Endothelial cell of umbilical vein (primary cell): ENCODE measurements around the gene CEMP1. TPM values are rescaled to one million over a fixed set of nuclear protein-coding genes. Genes with fewer than 3 reads are reported as not detected.
A peak's percentile ranks its signal among the peaks of the same experiment; 100 is the strongest.

ENCODE experiments used
- BruUV-seq: library from RNA; stranded (reverse); fragments of 400-500 nt; replicated peaks from 2 replicates; lab custom pipeline; 2021; lab: Mats Ljungman, UMichigan
- CTCF ChIA-PET: fragments of 300-600, 350-600 bp; sonication (Branson Sonifier 250); formaldehyde crosslinking; loops from one replicate; lab custom pipeline; 2021; ENCODE audit warnings: antibody characterized with exemption, inconsistent platforms; lab: Charles Lee
- POLR2A ChIA-PET: fragments of 300-600, 350-600 bp; sonication (Branson Sonifier 250); formaldehyde crosslinking; loops from one replicate; lab custom pipeline; 2021; ENCODE audit warnings: antibody characterized with exemption, inconsistent platforms; lab: Charles Lee
- DNase-seq: peaks from one replicate; pipeline ENCODE4 v3.0.0-alpha.2; 2011; ENCODE audit warnings: low read depth, low spot score
- FAIRE-seq: peaks from 2 replicates; lab custom pipeline; 2011; peaks lifted over from hg19 to GRCh38; lab: Jason Lieb, UNC
- H2AFZ ChIP-seq: 2 replicates; pipeline ENCODE4 v1.6.0; 2012; ENCODE audit warnings: low read depth, low read length, control low read depth, inconsistent platforms
- H3K27ac ChIP-seq: 2 replicates; pipeline ENCODE4 v1.5.1; 2011; ENCODE audit warnings: low read depth, mild to moderate bottlenecking, control low read depth, low read length, moderate library complexity; ENCODE audit not compliant: insufficient read depth
- H3K27me3 ChIP-seq, 2 experiments: 2 replicates each; pipeline versions ENCODE4 v1.6.0 to v1.6.1; 2011; ENCODE audit warnings: low read length in 2 of 2, mixed read lengths in 1 of 2; ENCODE audit not compliant: control insufficient read depth in 2 of 2, insufficient read depth in 2 of 2
- H3K36me3 ChIP-seq, 2 experiments: 2 replicates in 1 of 2; 3 replicates in 1 of 2; pipeline ENCODE4 v1.5.1; 2011; ENCODE audit warnings: low read length in 2 of 2, mild to moderate bottlenecking in 1 of 2, moderate library complexity in 1 of 2; ENCODE audit not compliant: control insufficient read depth in 2 of 2, insufficient read depth in 2 of 2; ENCODE audit errors: extremely low read depth in 1 of 2
- H3K4me1 ChIP-seq: 3 replicates; pipeline ENCODE4 v1.5.1; 2011; ENCODE audit warnings: mild to moderate bottlenecking, low read length; ENCODE audit not compliant: control insufficient read depth, insufficient read depth; ENCODE audit errors: extremely low read depth
- H3K4me2 ChIP-seq: 2 replicates; pipeline ENCODE4 v1.6.1; 2011; ENCODE audit warnings: low read length, control low read depth, mixed read lengths; ENCODE audit not compliant: insufficient read depth
- H3K4me3 ChIP-seq, 3 experiments: fragments of 200-600 bp in 1 of 3; sonication (generic), shearing (Covaris generic) in 1 of 3; replicated peaks in 1 of 3; 2 replicates each; pipeline ENCODE4 v1.5.1; 2011 to 2016; ENCODE audit warnings: control low read depth in 3 of 3, low read length in 3 of 3, mild to moderate bottlenecking in 2 of 3, inconsistent platforms in 1 of 3, low read depth in 1 of 3, moderate library complexity in 1 of 3; ENCODE audit not compliant: insufficient read depth in 1 of 3
- H3K79me2 ChIP-seq: 2 replicates; pipeline ENCODE4 v1.6.0; 2012; ENCODE audit warnings: low read length, inconsistent platforms; ENCODE audit not compliant: control insufficient read depth, insufficient read depth
- H3K9ac ChIP-seq: replicated peaks from 2 replicates; pipeline ENCODE3; 2011; ENCODE audit warnings: low read length, control low read depth; ENCODE audit not compliant: insufficient read depth; ENCODE audit errors: extremely low read depth
- H3K9me1 ChIP-seq: replicated peaks from 3 replicates; pipeline ENCODE4 v1.6.0; 2011; ENCODE audit warnings: mild to moderate bottlenecking, low read length; ENCODE audit not compliant: control insufficient read depth, insufficient read depth; ENCODE audit errors: extremely low read depth
- H3K9me3 ChIP-seq: replicated peaks from 2 replicates; pipeline ENCODE4 v1.5.1; 2012; ENCODE audit warnings: low read length, inconsistent platforms; ENCODE audit not compliant: control insufficient read depth, insufficient read depth
- H4K20me1 ChIP-seq: replicated peaks from 2 replicates; pipeline ENCODE3; 2011; ENCODE audit warnings: mild to moderate bottlenecking, low read length; ENCODE audit not compliant: control insufficient read depth, insufficient read depth; ENCODE audit errors: extremely low read depth
- EZH2 ChIP-seq: IDR thresholded peaks from 2 replicates; pipeline ENCODE4 v1.6.1; 2012; ENCODE audit warnings: borderline replicate concordance, low read depth, mild to moderate bottlenecking, moderate library complexity, low read length, inconsistent platforms; ENCODE audit not compliant: severe bottlenecking
- FOS ChIP-seq: IDR thresholded peaks from 2 replicates; pipeline ENCODE4 v1.6.1; 2011; ENCODE audit warnings: mild to moderate bottlenecking, low read length, moderate library complexity, borderline replicate concordance; ENCODE audit not compliant: insufficient read depth
- GATA2 ChIP-seq: IDR thresholded peaks from 2 replicates; pipeline ENCODE4 v1.7.0; 2011; ENCODE audit warnings: low read depth, mild to moderate bottlenecking, moderate library complexity, mixed read lengths, low read length; ENCODE audit not compliant: insufficient read length, insufficient read depth
- JUN ChIP-seq: IDR thresholded peaks from 2 replicates; pipeline ENCODE4 v1.6.1; 2011; ENCODE audit warnings: borderline replicate concordance, low read depth; ENCODE audit not compliant: insufficient read length, insufficient read depth
- MYC ChIP-seq: IDR thresholded peaks from one replicate; pipeline ENCODE4 v1.6.1; 2011; ENCODE audit warnings: mild to moderate bottlenecking, low read depth, low read length
- POLR2A ChIP-seq: IDR thresholded peaks from 2 replicates; pipeline ENCODE4 v1.6.1; 2012; ENCODE audit warnings: low read depth, mild to moderate bottlenecking, control low read depth, low read length
- POLR2AphosphoS5 ChIP-seq: IDR thresholded peaks from 2 replicates; pipeline ENCODE4 v1.6.1; 2012; ENCODE audit warnings: low read depth, mild to moderate bottlenecking, control low read depth, low read length, moderate library complexity; ENCODE audit not compliant: insufficient read depth
- dilution Hi-C: fragments of 300-500 bp; cut with MboI; formaldehyde crosslinking; loops from one replicate; pipeline ENCODE4 v1.15.0; 2019; ENCODE audit warnings: low sequenced_read_pairs; ENCODE audit not compliant: extremely low pct_ligation_motif_present
- intact Hi-C: fragments of 100-400 bp; cut with micrococcal nuclease; formaldehyde crosslinking; loops from one replicate; pipeline ENCODE4 v1.10.0; 2022
- microRNA counts: library from miRNA; unstranded; fragments of <30 nt; microRNA quantifications from one replicate; lab custom pipeline; 2016
- microRNA-seq: library from miRNA; unstranded; fragments of <30 nt; microRNA quantifications from one replicate; pipeline ENCODE4 v1.2.0, GENCODE V29; 2021; ENCODE audit warnings: borderline number of aligned reads, borderline replicate concordance
- polyA plus RNA-seq, 4 experiments: library from polyadenylated mRNA; depleted of rRNA in 3 of 4; stranded (reverse) in 3 of 4; unstranded in 1 of 4; fragments of >200 nt; gene quantifications; 2 replicates each; pipeline versions ENCODE4 v1.2.1 to v1.2.3, GENCODE V29; 2011 to 2012; ENCODE audit warnings: missing spikeins in 1 of 4
- small RNA-seq: library from RNA; depleted of rRNA; stranded (forward); fragments of <200 nt; gene quantifications from one replicate; pipeline ENCODE3, GENCODE V24; 2012; ENCODE audit warnings: low replicate concordance, low read depth; ENCODE audit not compliant: insufficient read depth, insufficient read length
- total RNA-seq: library from RNA; stranded (reverse); gene quantifications from 2 replicates; pipeline ENCODE4 v1.2.3, GENCODE V29; 2021
- TF ChIP-seq, protein P1 (sequence below): IDR thresholded peaks from 2 replicates; pipeline ENCODE4 v1.6.1; 2011; ENCODE audit not compliant: insufficient read depth, insufficient read length
- TF ChIP-seq, protein P2 (sequence below), 2 donors: IDR thresholded peaks; 1 replicate in 1 of 2; 2 replicates in 1 of 2; pipeline ENCODE4 v1.5.1; 2011; ENCODE audit warnings: low read length in 2 of 2, mild to moderate bottlenecking in 2 of 2, moderate library complexity in 2 of 2, control low read depth in 1 of 2, inconsistent platforms in 1 of 2, low read depth in 1 of 2; ENCODE audit not compliant: insufficient read depth in 1 of 2; ENCODE audit errors: extremely low read depth in 1 of 2

The CEMP1 gene
- total and polyA plus RNA-seq, 2 donors (not counting 3 experiments of a cell fraction or from before 2014, with no cell fraction given): not detected

DNA sequence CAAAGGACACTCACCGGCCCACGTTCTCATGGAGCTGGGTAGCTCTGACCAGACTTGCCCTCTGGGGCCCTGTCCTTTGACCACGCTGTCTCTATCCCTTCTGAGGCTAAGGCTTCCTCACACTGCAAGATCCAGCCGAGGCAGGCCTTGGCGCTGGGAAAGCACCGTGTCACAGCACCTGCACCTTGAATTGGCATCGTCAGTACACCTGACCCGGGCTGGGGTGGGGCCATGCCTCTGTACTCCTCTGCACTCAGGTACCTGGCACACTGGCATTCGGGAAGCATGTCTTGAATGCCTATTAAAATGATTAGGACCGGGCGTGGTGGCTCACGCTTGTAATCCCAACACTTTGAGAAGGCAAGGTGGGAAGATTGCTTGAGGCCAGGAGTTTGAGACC lies 50.3 kb downstream of the CEMP1 start:
- no peak overlapping the region for H3K4me3 ChIP-seq
- no peaks in the 10 kb centered on the region for H3K27me3 ChIP-seq
- H4K20me1 ChIP-seq: no peaks in the 10 kb centered on the region
- no peaks in the 10 kb centered on the region for H3K9me3 ChIP-seq
- POLR2A ChIA-PET: no interaction called here
- no peak overlapping the region for H3K4me2 ChIP-seq
- H2AFZ ChIP-seq: no peak overlapping the region
- peaks cover 1% of the 10 kb centered on the region for H3K4me1 ChIP-seq
- no peak overlapping the region for H3K9ac ChIP-seq
- DNase-seq (no peak), FAIRE-seq (no peak)
- no peak overlapping the region for H3K27ac ChIP-seq
- CTCF ChIA-PET: interaction anchor here (0.6 kb wide), 1 partner anchor 454 kb away, joined by 4 read pairs; the partner anchor contains the start of gene NHERF2
- H3K79me2 ChIP-seq: peaks cover 5% of the 10 kb centered on the region
- H3K9me1 ChIP-seq: no peaks in the 10 kb centered on the region
- intact Hi-C loops (no loop called here), dilution Hi-C loops (no loop called here)
- BruUV-seq: no TSS peak
- TF ChIP-seq MYC (no peak), GATA2 (no peak), EZH2 (no peak), POLR2AphosphoS5 (no peak), JUN (no peak), POLR2A (no peak), FOS (no peak)
- TF ChIP-seq, protein P1, sequence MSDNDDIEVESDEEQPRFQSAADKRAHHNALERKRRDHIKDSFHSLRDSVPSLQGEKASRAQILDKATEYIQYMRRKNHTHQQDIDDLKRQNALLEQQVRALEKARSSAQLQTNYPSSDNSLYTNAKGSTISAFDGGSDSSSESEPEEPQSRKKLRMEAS: no peak
- TF ChIP-seq, protein P2, sequence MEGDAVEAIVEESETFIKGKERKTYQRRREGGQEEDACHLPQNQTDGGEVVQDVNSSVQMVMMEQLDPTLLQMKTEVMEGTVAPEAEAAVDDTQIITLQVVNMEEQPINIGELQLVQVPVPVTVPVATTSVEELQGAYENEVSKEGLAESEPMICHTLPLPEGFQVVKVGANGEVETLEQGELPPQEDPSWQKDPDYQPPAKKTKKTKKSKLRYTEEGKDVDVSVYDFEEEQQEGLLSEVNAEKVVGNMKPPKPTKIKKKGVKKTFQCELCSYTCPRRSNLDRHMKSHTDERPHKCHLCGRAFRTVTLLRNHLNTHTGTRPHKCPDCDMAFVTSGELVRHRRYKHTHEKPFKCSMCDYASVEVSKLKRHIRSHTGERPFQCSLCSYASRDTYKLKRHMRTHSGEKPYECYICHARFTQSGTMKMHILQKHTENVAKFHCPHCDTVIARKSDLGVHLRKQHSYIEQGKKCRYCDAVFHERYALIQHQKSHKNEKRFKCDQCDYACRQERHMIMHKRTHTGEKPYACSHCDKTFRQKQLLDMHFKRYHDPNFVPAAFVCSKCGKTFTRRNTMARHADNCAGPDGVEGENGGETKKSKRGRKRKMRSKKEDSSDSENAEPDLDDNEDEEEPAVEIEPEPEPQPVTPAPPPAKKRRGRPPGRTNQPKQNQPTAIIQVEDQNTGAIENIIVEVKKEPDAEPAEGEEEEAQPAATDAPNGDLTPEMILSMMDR (IDR thresholded peaks at IDR 0.05; ENCODE audit: extremely low read depth in 1 of 2, insufficient read depth in 1 of 2, low read depth in 1 of 2, low read length in 2 of 2): no peak
- no peaks in the 10 kb centered on the region for H3K36me3 ChIP-seq

MicroRNA genes within 50 kb of the gene (microRNA counts, 767-probe panel; counts per million panel counts)
- 723 counts per million, percentile 96 among the panel's probes with 10 or more counts for microRNA hsa-miR-3178 (lab: Ali Mortazavi, UCI)

Small RNA genes lying within 50 kb of the gene (microRNA-seq; reads per million reads assigned to microRNA genes)
- gene MIR3178: not detected

Small RNA genes lying within 50 kb of the gene (small RNA-seq; reads per million reads assigned to genes)
- gene AC093525.1 (not detected), gene MIR3178 (not detected)

Other genes starting within 250 kb of the CEMP1 start
- gene ABCA3, start 190.7 kb downstream of the CEMP1 start, total RNA-seq: 25.5 and 36.0 TPM in 2 replicates
- gene ABCA3, start 190.7 kb downstream of the CEMP1 start, polyA plus RNA-seq: 13.5 and 16.7 TPM in 2 replicates
- 46.6 and 48.9 TPM in 2 replicates for gene CCNF, start 102.0 kb downstream of the CEMP1 start, total RNA-seq
- 12.8 and 13.9 TPM in 2 replicates for gene CCNF, start 102.0 kb downstream of the CEMP1 start, polyA plus RNA-seq
- gene TEDC2, start 71.3 kb downstream of the CEMP1 start, total RNA-seq: 12.7 and 15.2 TPM in 2 replicates
- gene TEDC2, start 71.3 kb downstream of the CEMP1 start, polyA plus RNA-seq: 7.6 and 8.8 TPM in 2 replicates
- 0.15 TPM in 1 of 2 replicates, not detected in the other for gene NTN3, start 60.1 kb downstream of the CEMP1 start, total RNA-seq
- gene NTN3, start 60.1 kb downstream of the CEMP1 start, polyA plus RNA-seq: not detected in 2 replicates
- gene TBC1D24, start 56.3 kb downstream of the CEMP1 start, total RNA-seq: 17.3 and 22.8 TPM in 2 replicates
- gene TBC1D24, start 56.3 kb downstream of the CEMP1 start, polyA plus RNA-seq: 8.1 and 10.6 TPM in 2 replicates
- 187 and 194 TPM in 2 replicates for gene ATP6V0C, start 17.5 kb downstream of the CEMP1 start, total RNA-seq
- 122 and 146 TPM in 2 replicates for gene ATP6V0C, start 17.5 kb downstream of the CEMP1 start, polyA plus RNA-seq
- gene AMDHD2, start 11.0 kb downstream of the CEMP1 start, total RNA-seq: 54.5 and 59.5 TPM in 2 replicates
- 39.4 and 58.2 TPM in 2 replicates for gene AMDHD2, start 11.0 kb downstream of the CEMP1 start, polyA plus RNA-seq
- gene PDPK1, start 6.6 kb upstream of the CEMP1 start, total RNA-seq: 37.3 and 40.8 TPM in 2 replicates
- 19.9 and 22.4 TPM in 2 replicates for gene PDPK1, start 6.6 kb upstream of the CEMP1 start, polyA plus RNA-seq
- 30.8 and 32.2 TPM in 2 replicates for gene KCTD5, start 151.1 kb upstream of the CEMP1 start, total RNA-seq
- gene KCTD5, start 151.1 kb upstream of the CEMP1 start, polyA plus RNA-seq: 42.0 and 61.4 TPM in 2 replicates
- gene PRSS27, start 188.8 kb upstream of the CEMP1 start, total RNA-seq: 0.53 and 0.60 TPM in 2 replicates
- 0.33 and 0.53 TPM in 2 replicates for gene PRSS27, start 188.8 kb upstream of the CEMP1 start, polyA plus RNA-seq
- gene SRRM2, start 221.2 kb upstream of the CEMP1 start, total RNA-seq: 483 and 492 TPM in 2 replicates
- gene SRRM2, start 221.2 kb upstream of the CEMP1 start, polyA plus RNA-seq: 270 and 296 TPM in 2 replicates
- gene ELOB, start 245.9 kb upstream of the CEMP1 start, total RNA-seq: 158 and 251 TPM in 2 replicates
- gene ELOB, start 245.9 kb upstream of the CEMP1 start, polyA plus RNA-seq: 848 and 1,320 TPM in 2 replicates